Measurements from ENCODE around the gene DGKI.
"Not testable (repeated sequence)": the region's sequence is repeated elsewhere in the genome, so short reads cannot be mapped to it uniquely, and the experiment has no call there.

DNA sequence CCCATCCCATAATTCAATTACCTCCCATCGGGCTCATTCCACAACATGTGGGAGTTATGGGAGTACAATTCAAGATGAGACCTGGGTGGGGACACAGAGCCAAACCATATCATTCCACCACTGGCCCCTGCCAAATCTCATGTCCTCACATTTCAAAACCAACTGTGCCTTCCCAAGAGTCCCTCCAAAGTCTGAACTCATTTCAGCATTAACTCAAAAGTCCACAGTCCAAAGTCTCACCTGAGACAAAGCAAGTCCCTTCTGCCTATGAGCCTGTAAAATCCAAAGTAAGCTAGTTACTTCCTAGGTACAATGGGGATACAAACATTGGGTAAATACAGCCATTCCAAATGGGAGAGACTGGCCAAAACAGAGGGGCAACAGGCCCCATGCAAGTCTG is 15.2 kb downstream of the DGKI start:
- not testable (repeated sequence) for TF ChIP-seq ZNF274 (IDR thresholded peaks at IDR 0.05; ENCODE audit: low read depth, low read length); SUZ12 (IDR thresholded peaks at IDR 0.05; ENCODE audit: extremely low read depth, insufficient read depth, insufficient read length); YY1 (IDR thresholded peaks at IDR 0.05; ENCODE audit: insufficient read depth, insufficient read length)

All from NT2/D1 (cell line).